ENCODE measurements around the gene ENTPD6. TPM values are rescaled to one million over a fixed set of nuclear protein-coding genes. Genes with fewer than 3 reads are reported as not detected.

The ENTPD6 gene
- total and polyA plus RNA-seq, 10 donors, result 23.0 to 49.6 (median 35.6) TPM

- H3K4me1 ChIP-seq, result peaks cover 14 to 36% (median 24%) of the 10 kb centered on the region in 6 donors
- no peaks in the 10 kb centered on the region for H3K36me3 ChIP-seq
- H3K9me3 ChIP-seq, result no peaks in the 10 kb centered on the region
- intact Hi-C loops (cut with DNase I; ENCODE audit: low total_unique reads), result no loop called here
- WGBS, 5 donors, result 39 to 75% (median 55%) methylated on average over 2 of the region's 2 CpGs
- no peak overlapping the region for H3K27ac ChIP-seq
- TF ChIP-seq POLR2AphosphoS5 (IDR thresholded peaks at IDR 0.05) (no peak), CTCF (IDR thresholded peaks at IDR 0.05 in 8 of 11, conservative IDR thresholded peaks at IDR 0.05 in 3 of 11) (no peak), POLR2A (IDR thresholded peaks at IDR 0.05) (no peak)
- no peaks in the 10 kb centered on the region for H3K27me3 ChIP-seq (replicated peaks in 1 of 7)
- no peak for DNase-seq
- no peak overlapping the region for H3K4me3 ChIP-seq
Measured at GRCh38 chr20:25193843-25194242, 1.7 kb upstream of the ENTPD6 start.

- Histone ChIP-seq H3K27ac (peak overlapping the region in 4 of 8 donors; percentile 87 to 89 (median 88)), H3K4me1 (peaks cover 14 to 38% (median 26%) of the 10 kb centered on the region in 6 donors)
- DNase-seq, result peak; percentile 88
Measured at GRCh38 chr20:25194333-25194972, 1.1 kb upstream of the ENTPD6 start.

GRCh38 chr20:25195962-25196785 lies 662 bp downstream of the ENTPD6 start:
- intact Hi-C loops (cut with DNase I; ENCODE audit: low total_unique reads), result no loop called here
- Histone ChIP-seq H3K4me1 (peaks cover 14 to 38% (median 28%) of the 10 kb centered on the region in 6 donors), H3K27me3 (replicated peaks in 1 of 7) (no peaks in the 10 kb centered on the region), H3K4me3 (peak overlapping the region; percentile 65 to 97 (median 84)), H3K9me3 (no peaks in the 10 kb centered on the region), H3K27ac (peak overlapping the region; percentile 70 to 90 (median 88)), H3K36me3 (no peaks in the 10 kb centered on the region)
- WGBS, 5 donors, result 2 to 7% (median 4%) methylated on average over 20 to 39 of the region's 39 CpGs
- no peak for TF ChIP-seq CTCF (IDR thresholded peaks at IDR 0.05 in 8 of 11, conservative IDR thresholded peaks at IDR 0.05 in 3 of 11)
- TF ChIP-seq POLR2A (IDR thresholded peaks at IDR 0.05), result no peak
- no peak for TF ChIP-seq POLR2AphosphoS5 (IDR thresholded peaks at IDR 0.05)
- DNase-seq, result peak; percentile 82

More at GRCh38 chr20:25194333-25194972, 1.1 kb upstream of the ENTPD6 start:
- TF ChIP-seq CTCF (IDR thresholded peaks at IDR 0.05 in 8 of 11, conservative IDR thresholded peaks at IDR 0.05 in 3 of 11) (no peak), POLR2AphosphoS5 (IDR thresholded peaks at IDR 0.05) (no peak), POLR2A (IDR thresholded peaks at IDR 0.05) (no peak)
- no peaks in the 10 kb centered on the region for H3K36me3 ChIP-seq
- no peaks in the 10 kb centered on the region for H3K27me3 ChIP-seq (replicated peaks in 1 of 7)
- intact Hi-C loops (cut with DNase I; ENCODE audit: low total_unique reads), result no loop called here
- no peaks in the 10 kb centered on the region for H3K9me3 ChIP-seq
- peak overlapping the region in 3 of 8 donors; percentile 85 to 97 (median 95) for H3K4me3 ChIP-seq
- WGBS, 5 donors, result 88 to 96% (median 95%) methylated on average over 18 of the region's 18 CpGs

- intact Hi-C loops (cut with DNase I; ENCODE audit: low total_unique reads), result no loop called here
- Histone ChIP-seq H3K4me3 (peak overlapping the region in 7 of 8 donors; percentile 65 to 97 (median 85)), H3K27me3 (replicated peaks in 1 of 7) (no peaks in the 10 kb centered on the region), H3K36me3 (no peaks in the 10 kb centered on the region), H3K9me3 (no peaks in the 10 kb centered on the region), H3K4me1 (peaks cover 14 to 38% (median 28%) of the 10 kb centered on the region in 6 donors), H3K27ac (peak overlapping the region in 3 of 8 donors; percentile 87 to 89 (median 88))
- 40 to 63% (median 52%) methylated on average over 9 of the region's 9 CpGs for WGBS, 5 donors
- no peak for DNase-seq
- TF ChIP-seq POLR2AphosphoS5 (IDR thresholded peaks at IDR 0.05) (no peak), CTCF (IDR thresholded peaks at IDR 0.05 in 8 of 11, conservative IDR thresholded peaks at IDR 0.05 in 3 of 11) (no peak), POLR2A (IDR thresholded peaks at IDR 0.05) (no peak)
Measured at GRCh38 chr20:25196786-25197120, 1.2 kb downstream of the ENTPD6 start.

Data from spleen (tissue), 11 donors.